Measurements from ENCODE around the gene MTHFSD. TPM values are rescaled to one million over a fixed set of nuclear protein-coding genes. Genes with fewer than 3 reads are reported as not detected.

Gene MTHFSD
- total RNA-seq, 1 experiment from 2014 or later, result 47.8 TPM

- no peaks in the 10 kb centered on the region for H3K4me1 Mint-ChIP-seq (ENCODE audit: low read depth, unreplicated experiment)
- CTCF ChIA-PET, result no interaction called here
- peak; percentile 28 for DNase-seq
- BruUV-seq (replicated peaks), result no TSS peak
- peak overlapping the region; percentile 78 for H3K4me3 Mint-ChIP-seq (ENCODE audit: low read depth, unreplicated experiment)
- no peaks in the 10 kb centered on the region for H3K9me3 Mint-ChIP-seq (ENCODE audit: low read depth, unreplicated experiment)
- H3K36me3 Mint-ChIP-seq (ENCODE audit: insufficient read depth, unreplicated experiment), result peaks cover 8% of the 10 kb centered on the region
- intact Hi-C loops (cut with micrococcal nuclease; ENCODE audit: unreplicated experiment), result no loop called here
- peaks cover 97% of the 10 kb centered on the region for H3K27me3 Mint-ChIP-seq (ENCODE audit: unreplicated experiment)
- no peak overlapping the region for H3K27ac Mint-ChIP-seq (ENCODE audit: unreplicated experiment)
- TF ChIP-seq CTCF (IDR thresholded peaks at IDR 0.05; ENCODE audit: unreplicated experiment), result no peak
These were observed 45.1 kb downstream of the MTHFSD start for GRCh38 chr16:86509759-86510464.

GRCh38 chr16:86508947-86509758 is 45.9 kb downstream of the MTHFSD start:
- no peaks in the 10 kb centered on the region for H3K4me1 Mint-ChIP-seq (ENCODE audit: low read depth, unreplicated experiment)
- H3K27me3 Mint-ChIP-seq (ENCODE audit: unreplicated experiment), result peaks cover 97% of the 10 kb centered on the region
- intact Hi-C loops (cut with micrococcal nuclease; ENCODE audit: unreplicated experiment), result no loop called here
- TF ChIP-seq CTCF (IDR thresholded peaks at IDR 0.05; ENCODE audit: unreplicated experiment), result no peak
- H3K4me3 Mint-ChIP-seq (ENCODE audit: low read depth, unreplicated experiment), result peak overlapping the region; percentile 78
- no TSS peak for BruUV-seq (replicated peaks)
- H3K9me3 Mint-ChIP-seq (ENCODE audit: low read depth, unreplicated experiment), result no peaks in the 10 kb centered on the region
- peak; percentile 49 for DNase-seq
- CTCF ChIA-PET, result no interaction called here
- H3K36me3 Mint-ChIP-seq (ENCODE audit: insufficient read depth, unreplicated experiment), result peaks cover 8% of the 10 kb centered on the region
- H3K27ac Mint-ChIP-seq (ENCODE audit: unreplicated experiment), result no peak overlapping the region

- Mint-ChIP-seq H3K9me3 (ENCODE audit: low read depth, unreplicated experiment) (no peaks in the 10 kb centered on the region), H3K4me1 (ENCODE audit: low read depth, unreplicated experiment) (no peaks in the 10 kb centered on the region), H3K36me3 (ENCODE audit: insufficient read depth, unreplicated experiment) (peaks cover 8% of the 10 kb centered on the region), H3K27me3 (ENCODE audit: unreplicated experiment) (peaks cover 97% of the 10 kb centered on the region), H3K4me3 (ENCODE audit: low read depth, unreplicated experiment) (peak overlapping the region; percentile 78), H3K27ac (ENCODE audit: unreplicated experiment) (no peak overlapping the region)
- CTCF ChIA-PET, result no interaction called here
- no TSS peak for BruUV-seq (replicated peaks)
- TF ChIP-seq CTCF (IDR thresholded peaks at IDR 0.05; ENCODE audit: unreplicated experiment), result no peak
- DNase-seq, result no peak
- intact Hi-C loops (cut with micrococcal nuclease; ENCODE audit: unreplicated experiment), result no loop called here
These were observed 46.7 kb downstream of the MTHFSD start for GRCh38 chr16:86508028-86508946.

Measured in Calu3 (cell line).